Glutamatergic neuron (in vitro differentiated cells): ENCODE data around the gene LRRC56. TPM values are rescaled to one million over a fixed set of nuclear protein-coding genes. Genes with fewer than 3 reads are reported as not detected.
A peak's percentile ranks its signal among the peaks of the same experiment; 100 is the strongest.

Experiments
- DNase-seq: peaks from one replicate; pipeline ENCODE4 v3.0.0; 2022
- H3K27ac Mint-ChIP-seq: one replicate; pipeline ENCODE4 v1.8.0; 2020; ENCODE audit warnings: mild to moderate bottlenecking, mixed read lengths, inconsistent platforms; ENCODE audit not compliant: unreplicated experiment
- H3K27me3 Mint-ChIP-seq: one replicate; pipeline ENCODE4 v1.8.0; 2020; ENCODE audit warnings: mild to moderate bottlenecking, moderate library complexity, mixed read lengths, inconsistent platforms; ENCODE audit not compliant: unreplicated experiment
- H3K36me3 Mint-ChIP-seq: one replicate; pipeline ENCODE4 v1.8.0; 2020; ENCODE audit warnings: mild to moderate bottlenecking, mixed read lengths, inconsistent platforms; ENCODE audit not compliant: unreplicated experiment
- H3K4me1 Mint-ChIP-seq: one replicate; pipeline ENCODE4 v1.8.0; 2020; ENCODE audit warnings: mild to moderate bottlenecking, low read depth, mixed read lengths, inconsistent platforms; ENCODE audit not compliant: unreplicated experiment
- H3K4me3 Mint-ChIP-seq: one replicate; pipeline ENCODE4 v1.8.0; 2020; ENCODE audit warnings: mild to moderate bottlenecking, mixed read lengths, inconsistent platforms; ENCODE audit not compliant: unreplicated experiment
- H3K9me3 Mint-ChIP-seq: one replicate; pipeline ENCODE4 v1.8.0; 2020; ENCODE audit warnings: mild to moderate bottlenecking, moderate library complexity, mixed read lengths, inconsistent platforms; ENCODE audit not compliant: unreplicated experiment
- microRNA-seq: library from miRNA; unstranded; fragments of <30 nt; microRNA quantifications from one replicate; pipeline ENCODE4, GENCODE V29; 2020; ENCODE audit not compliant: unreplicated experiment
- total RNA-seq: library from RNA; stranded (reverse); fragmentation: NEBNext Ultra II Directional; extraction: Animal tissue kit (Norgen Biotek cat#: 25700); gene quantifications from one replicate; pipeline ENCODE4 v1.2.1, GENCODE V29; 2021; ENCODE audit not compliant: unreplicated experiment
- TF ChIP-seq, protein P1 (sequence below): fragments of 200-600 bp; sonication (generic); IDR thresholded peaks from one replicate; pipeline ENCODE4 v1.5.0; 2021; ENCODE audit not compliant: partially characterized antibody, unreplicated experiment

Gene LRRC56
- total RNA-seq, 1 donor from 2014 or later = 2.6 TPM

- Mint-ChIP-seq H3K4me3 (no peak overlapping the region), H3K27me3 (peaks cover 10% of the 10 kb centered on the region)
Observed at GRCh38 chr11:597166-597725, 59.9 kb downstream of the LRRC56 start.

GRCh38 chr11:598005-598680, 60.8 kb downstream of the LRRC56 start:
- H3K27me3 Mint-ChIP-seq = peaks cover 10% of the 10 kb centered on the region
- no peak overlapping the region for H3K4me3 Mint-ChIP-seq
- peaks cover 9% of the 10 kb centered on the region for H3K9me3 Mint-ChIP-seq
- no peaks in the 10 kb centered on the region for H3K36me3 Mint-ChIP-seq
- DNase-seq = no peak
- TF ChIP-seq, protein P1, sequence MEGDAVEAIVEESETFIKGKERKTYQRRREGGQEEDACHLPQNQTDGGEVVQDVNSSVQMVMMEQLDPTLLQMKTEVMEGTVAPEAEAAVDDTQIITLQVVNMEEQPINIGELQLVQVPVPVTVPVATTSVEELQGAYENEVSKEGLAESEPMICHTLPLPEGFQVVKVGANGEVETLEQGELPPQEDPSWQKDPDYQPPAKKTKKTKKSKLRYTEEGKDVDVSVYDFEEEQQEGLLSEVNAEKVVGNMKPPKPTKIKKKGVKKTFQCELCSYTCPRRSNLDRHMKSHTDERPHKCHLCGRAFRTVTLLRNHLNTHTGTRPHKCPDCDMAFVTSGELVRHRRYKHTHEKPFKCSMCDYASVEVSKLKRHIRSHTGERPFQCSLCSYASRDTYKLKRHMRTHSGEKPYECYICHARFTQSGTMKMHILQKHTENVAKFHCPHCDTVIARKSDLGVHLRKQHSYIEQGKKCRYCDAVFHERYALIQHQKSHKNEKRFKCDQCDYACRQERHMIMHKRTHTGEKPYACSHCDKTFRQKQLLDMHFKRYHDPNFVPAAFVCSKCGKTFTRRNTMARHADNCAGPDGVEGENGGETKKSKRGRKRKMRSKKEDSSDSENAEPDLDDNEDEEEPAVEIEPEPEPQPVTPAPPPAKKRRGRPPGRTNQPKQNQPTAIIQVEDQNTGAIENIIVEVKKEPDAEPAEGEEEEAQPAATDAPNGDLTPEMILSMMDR = no peak
- no peak overlapping the region for H3K27ac Mint-ChIP-seq
- H3K4me1 Mint-ChIP-seq = no peaks in the 10 kb centered on the region

More at GRCh38 chr11:597166-597725, 59.9 kb downstream of the LRRC56 start:
- Mint-ChIP-seq H3K36me3 (no peaks in the 10 kb centered on the region), H3K27ac (no peak overlapping the region), H3K4me1 (no peaks in the 10 kb centered on the region), H3K9me3 (peaks cover 10% of the 10 kb centered on the region)
- TF ChIP-seq, protein P1 = no peak
- peak; percentile 60 for DNase-seq

- H3K9me3 Mint-ChIP-seq = peaks cover 6% of the 10 kb centered on the region
- peaks cover 7% of the 10 kb centered on the region for H3K27me3 Mint-ChIP-seq
- TF ChIP-seq, protein P1 = no peak
- no peak for DNase-seq
- H3K27ac Mint-ChIP-seq = no peak overlapping the region
- H3K36me3 Mint-ChIP-seq = peaks cover 2% of the 10 kb centered on the region
- H3K4me3 Mint-ChIP-seq = no peak overlapping the region
- no peaks in the 10 kb centered on the region for H3K4me1 Mint-ChIP-seq
Observed at GRCh38 chr11:601573-602245, 64.4 kb downstream of the LRRC56 start.

GRCh38 chr11:603154-603553, 65.8 kb downstream of the LRRC56 start:
- Mint-ChIP-seq H3K4me3 (no peak overlapping the region), H3K27me3 (peaks cover 2% of the 10 kb centered on the region), H3K9me3 (peaks cover 9% of the 10 kb centered on the region), H3K4me1 (no peaks in the 10 kb centered on the region), H3K36me3 (peaks cover 4% of the 10 kb centered on the region), H3K27ac (no peak overlapping the region)
- TF ChIP-seq, protein P1 = no peak
- no peak for DNase-seq

Small RNA genes lying within 50 kb of the gene (microRNA-seq; reads per million reads assigned to microRNA genes)
- 770 reads per million, percentile 88 among the genes with 10 or more reads in this experiment for gene MIR210

Other genes starting within 250 kb of the LRRC56 start
- gene PGGHG, start 248.4 kb upstream of the LRRC56 start, total RNA-seq = 14.4 TPM
- gene IFITM5, start 238.0 kb upstream of the LRRC56 start, total RNA-seq = not detected
- 2.5 TPM for gene IFITM2, start 229.7 kb upstream of the LRRC56 start, total RNA-seq
- 2.6 TPM for gene IFITM1, start 223.5 kb upstream of the LRRC56 start, total RNA-seq
- gene IFITM3, start 216.7 kb upstream of the LRRC56 start, total RNA-seq = 0.93 TPM
- 418 TPM for gene B4GALNT4, start 168.0 kb upstream of the LRRC56 start, total RNA-seq
- gene PKP3, start 143.3 kb upstream of the LRRC56 start, total RNA-seq = not detected
- gene SIGIRR, start 122.5 kb upstream of the LRRC56 start, total RNA-seq = 26.5 TPM
- gene ANO9, start 95.5 kb upstream of the LRRC56 start, total RNA-seq = 1.8 TPM
- gene PTDSS2, start 87.2 kb upstream of the LRRC56 start, total RNA-seq = 123 TPM
- 85.9 TPM for gene RNH1, start 30.3 kb upstream of the LRRC56 start, total RNA-seq
- gene HRAS, start 2.0 kb upstream of the LRRC56 start, total RNA-seq = 140 TPM
- 2.3 TPM for gene LMNTD2, start 23.2 kb downstream of the LRRC56 start, total RNA-seq
- gene RASSF7, start 23.4 kb downstream of the LRRC56 start, total RNA-seq = 9.4 TPM
- gene PHRF1, start 38.9 kb downstream of the LRRC56 start, total RNA-seq = 41.6 TPM
- gene IRF7, start 78.4 kb downstream of the LRRC56 start, total RNA-seq = 17.7 TPM
- not detected for gene CDHR5, start 87.4 kb downstream of the LRRC56 start, total RNA-seq
- not detected for gene SCT, start 89.7 kb downstream of the LRRC56 start, total RNA-seq
- gene DRD4, start 99.7 kb downstream of the LRRC56 start, total RNA-seq = 2.9 TPM
- 51.5 TPM for gene DEAF1, start 157.7 kb downstream of the LRRC56 start, total RNA-seq
- 29.7 TPM for gene TMEM80, start 158.3 kb downstream of the LRRC56 start, total RNA-seq
- 12.7 TPM for gene EPS8L2, start 168.7 kb downstream of the LRRC56 start, total RNA-seq
- gene TALDO1, start 209.9 kb downstream of the LRRC56 start, total RNA-seq = 182 TPM
- gene GATD1, start 240.0 kb downstream of the LRRC56 start, total RNA-seq = 67.5 TPM